NCI-H526 treated with DMSO at 0.1 percent for 48 hours (cell line): ENCODE measurements around the gene IGF2BP2.
"Not testable (repeated sequence)": the region's sequence is repeated elsewhere in the genome, so short reads cannot be mapped to it uniquely, and the experiment has no call there.

Experiments used
- DNase-seq: peaks from one replicate; lab custom pipeline; 2025; lab: John Stamatoyannopoulos, UW

Gene IGF2BP2

DNA sequence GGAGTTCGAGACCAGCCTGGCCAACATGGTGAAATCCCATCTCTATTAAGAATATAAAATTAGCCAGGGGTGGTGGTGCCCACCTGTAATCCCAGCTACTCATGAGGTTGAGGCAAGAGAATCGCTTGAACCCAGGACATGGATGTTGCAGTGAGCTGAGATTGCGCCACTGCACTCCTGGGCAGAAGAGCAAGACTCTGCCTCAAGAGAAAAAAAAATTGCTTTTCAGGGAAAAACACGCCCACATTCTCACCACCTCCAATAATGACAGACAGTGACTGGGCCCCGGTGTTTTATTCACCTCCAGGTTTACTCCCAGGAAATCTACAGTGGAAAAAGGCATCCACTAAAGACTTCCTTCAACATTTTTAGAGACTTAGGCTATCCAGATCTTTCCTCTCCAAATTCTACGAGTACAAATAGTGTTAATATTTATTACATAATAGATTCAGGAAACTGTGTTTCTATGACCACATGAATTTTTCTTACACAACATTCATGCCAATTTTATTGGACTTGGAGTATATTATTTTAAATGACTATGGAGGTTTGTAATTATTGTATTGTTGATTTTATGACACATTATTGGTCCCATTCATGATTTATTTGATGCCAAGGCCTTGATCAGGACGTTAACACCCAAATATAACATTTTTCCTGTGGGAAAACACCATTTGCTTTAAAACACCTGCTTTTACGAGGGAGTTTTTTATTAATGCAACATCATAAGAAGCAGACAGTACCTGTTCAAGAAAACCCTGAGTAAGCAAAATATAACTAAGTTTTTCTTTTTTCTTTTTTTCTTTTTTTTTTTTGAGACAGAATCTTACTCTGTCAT, 26.6 kb downstream of the IGF2BP2 start:
- no peak for DNase-seq

DNA sequence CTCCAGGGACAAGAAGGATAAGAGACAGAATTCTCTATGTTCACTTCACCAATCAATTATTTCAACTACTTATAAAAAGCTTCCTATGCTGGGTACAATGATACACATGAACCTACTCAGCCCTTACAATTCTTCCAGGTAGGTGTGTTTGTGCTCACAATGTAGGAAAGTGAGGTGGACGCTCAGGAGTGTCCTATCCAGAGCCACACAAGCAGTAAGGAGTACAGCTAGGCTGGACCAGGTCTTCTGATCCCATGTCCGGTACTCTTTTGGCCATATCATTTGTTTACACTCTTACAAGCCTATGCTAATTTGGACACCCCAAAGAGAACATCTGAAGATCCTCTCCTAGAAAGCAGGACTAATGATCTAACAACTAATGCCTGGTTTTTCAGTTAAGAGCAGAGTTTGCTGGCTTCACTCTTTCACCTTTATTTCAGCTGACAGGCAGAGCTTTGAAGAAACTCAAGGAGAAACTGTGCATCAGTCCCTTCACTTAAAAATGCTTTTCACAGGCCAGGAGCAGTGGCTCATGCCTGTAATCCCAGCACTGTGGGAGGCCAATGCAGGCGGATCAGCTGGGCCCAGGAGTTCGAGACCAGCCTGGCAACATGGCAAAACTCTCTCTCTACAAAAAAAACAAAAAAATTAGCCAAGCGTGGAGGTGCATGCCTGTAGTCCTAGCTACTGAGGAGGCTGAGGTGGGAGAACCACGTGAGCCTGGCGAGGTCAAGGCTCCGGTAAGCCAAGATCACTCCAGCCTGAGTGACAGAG, 27.5 kb downstream of the IGF2BP2 start:
- DNase-seq = no peak

DNA sequence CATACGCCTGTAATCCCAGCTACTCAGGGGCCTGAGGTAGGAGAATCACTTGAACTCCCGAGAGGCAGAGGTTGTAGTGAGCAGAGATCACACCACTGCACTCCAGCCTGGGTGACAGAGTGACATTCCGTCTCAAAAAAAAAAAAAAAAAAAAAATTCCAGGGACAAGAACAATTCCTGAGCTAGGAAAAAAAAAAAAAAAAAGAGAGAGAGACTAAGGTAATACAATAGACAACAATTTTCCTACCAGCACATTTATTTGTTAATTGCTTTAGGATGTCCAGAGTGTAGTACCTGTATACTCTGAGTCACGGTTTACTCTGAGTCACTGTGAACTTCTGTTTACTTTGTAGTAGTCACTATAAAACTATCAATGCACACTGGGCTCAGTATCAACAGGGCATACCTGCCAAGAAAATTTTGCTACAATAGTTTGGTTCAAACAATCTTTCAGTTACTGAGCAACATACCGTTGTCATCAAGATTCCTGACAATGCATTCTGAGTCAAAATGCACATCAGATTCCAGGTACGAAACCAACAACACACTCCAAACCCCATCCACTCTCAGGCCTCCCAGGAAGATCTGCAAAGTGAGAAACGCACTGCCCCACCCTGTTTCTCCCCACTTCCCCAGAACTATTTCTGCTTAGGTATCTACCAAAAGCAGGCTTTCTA, 28.3 kb downstream of the IGF2BP2 start:
- no peak for DNase-seq

DNA sequence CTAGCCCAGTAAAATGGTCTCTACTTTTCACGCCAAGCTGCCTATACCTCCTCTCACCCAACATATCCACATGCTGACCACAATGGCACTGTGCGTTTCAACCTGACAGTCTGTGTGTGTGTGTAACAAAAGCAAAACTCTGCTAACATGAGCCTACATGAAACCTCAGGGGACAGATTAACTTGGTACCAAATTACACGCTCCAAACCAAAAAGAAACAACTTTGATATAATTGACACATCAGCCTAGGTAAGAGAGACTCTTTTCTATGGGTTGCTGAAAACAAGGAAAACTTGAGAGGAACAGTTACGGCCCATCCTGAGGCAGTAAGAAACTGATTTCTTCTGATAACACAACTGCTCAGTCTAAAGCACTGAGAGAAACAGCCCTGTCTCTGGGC, 31.5 kb downstream of the IGF2BP2 start:
- DNase-seq = no peak

DNA sequence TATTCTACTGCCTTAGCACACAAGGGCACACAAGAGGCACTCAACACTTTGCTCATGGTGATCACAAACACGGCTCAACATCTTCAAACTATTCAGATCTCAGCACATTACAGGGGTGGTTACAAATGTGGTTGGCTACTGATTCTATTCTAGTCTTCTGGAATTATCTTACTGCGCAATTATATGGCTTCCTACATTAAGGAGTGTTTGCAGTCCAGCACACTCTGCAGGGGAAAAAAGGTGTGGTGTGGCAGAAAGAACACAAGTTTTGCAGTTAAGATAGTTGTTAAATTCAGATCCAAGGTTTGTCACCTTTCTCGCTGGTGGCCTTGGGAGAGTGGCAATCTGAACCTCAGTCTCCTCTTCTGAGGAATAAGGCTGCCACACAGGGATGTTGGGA, 31.9 kb downstream of the IGF2BP2 start:
- no peak for DNase-seq

DNA sequence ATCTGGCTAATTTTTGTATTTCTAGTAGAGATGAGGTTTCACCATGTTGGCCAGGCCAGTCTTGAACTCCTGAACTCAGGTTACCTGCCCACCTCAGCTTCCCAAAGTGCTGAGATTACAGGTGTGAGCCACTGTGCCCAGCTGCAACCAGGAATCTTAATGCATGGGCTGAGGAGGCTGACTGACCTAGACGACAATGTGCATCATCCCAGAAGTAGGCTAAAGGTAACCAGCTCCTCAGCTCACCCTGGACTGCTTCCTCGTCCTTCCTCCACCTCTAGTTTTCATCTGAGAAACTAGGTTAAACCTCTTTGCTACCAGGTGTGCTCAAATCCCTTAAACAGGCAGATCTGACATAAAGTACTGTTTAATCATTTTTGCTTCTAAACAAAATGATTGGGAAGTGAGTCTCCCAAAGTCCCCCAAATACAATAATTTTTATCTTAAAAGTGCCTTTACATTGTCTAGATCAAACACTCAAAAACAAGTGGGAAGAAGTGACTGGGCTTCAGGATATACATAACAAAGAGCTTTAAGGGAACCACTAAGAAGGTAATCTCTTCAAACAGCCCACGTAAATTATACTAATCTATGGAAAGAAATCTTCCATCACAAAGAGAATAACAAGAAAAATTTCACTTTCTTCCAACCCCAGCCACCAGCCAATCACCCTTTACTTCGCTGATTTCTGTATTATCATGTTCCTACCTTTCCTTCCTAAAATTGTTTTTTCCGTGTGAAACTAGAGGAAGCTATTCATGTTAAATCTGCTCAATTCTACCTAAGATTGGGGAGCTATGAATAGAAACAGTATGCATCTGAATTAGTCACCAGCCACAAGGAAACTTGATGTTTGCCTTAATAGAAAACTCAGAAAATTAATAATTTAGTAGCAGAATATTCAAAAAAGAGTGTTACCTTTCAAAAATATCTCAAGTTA, 34.7 kb downstream of the IGF2BP2 start:
- no peak for DNase-seq

- DNase-seq = no peak
These were observed 35.7 kb downstream of the IGF2BP2 start for GRCh38 chr3:185789134-185789533.

DNA sequence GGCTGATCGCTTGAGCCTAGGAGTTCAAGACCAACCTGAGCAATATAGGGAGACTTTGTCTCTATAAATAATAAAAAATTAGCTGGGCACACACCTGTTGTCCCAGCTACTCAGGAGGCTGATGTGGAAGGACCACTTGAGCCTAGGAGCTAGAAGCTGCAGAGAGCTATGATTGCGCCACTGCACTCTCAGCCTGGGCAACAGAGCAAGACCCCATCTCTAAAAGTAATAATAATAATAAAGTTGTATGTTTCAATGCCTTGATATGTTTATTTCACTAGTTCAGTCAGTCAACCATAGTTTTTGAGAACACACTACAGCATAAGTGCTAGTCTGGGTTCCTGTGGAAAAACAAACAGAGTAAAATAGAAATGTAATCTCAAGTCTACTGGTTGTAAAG, 36.5 kb downstream of the IGF2BP2 start:
- no peak for DNase-seq

GRCh38 chr3:185786956-185787877, 37.6 kb downstream of the IGF2BP2 start:
- no peak for DNase-seq

DNA sequence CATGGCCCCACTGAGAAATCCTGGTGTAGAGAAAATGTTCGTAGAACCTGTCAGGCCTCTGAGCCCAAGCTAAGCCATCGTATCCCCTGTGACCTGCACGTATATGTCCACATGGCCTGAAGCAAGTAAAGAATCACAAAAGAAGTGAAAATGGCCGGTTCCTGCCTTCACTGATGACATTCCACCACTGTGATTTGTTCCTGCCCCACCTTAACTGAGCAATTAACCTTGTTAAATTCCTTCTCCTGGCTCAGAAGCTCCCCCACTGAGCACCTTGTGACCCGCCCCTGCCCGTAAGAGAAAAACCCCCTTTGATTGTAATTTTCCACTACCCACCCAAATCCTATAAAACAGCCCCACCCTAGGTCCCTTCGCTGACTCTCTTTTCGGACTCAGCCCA, 38.6 kb downstream of the IGF2BP2 start:
- not testable (repeated sequence) for DNase-seq

GRCh38 chr3:185784317-185784716, 40.5 kb downstream of the IGF2BP2 start:
- no peak for DNase-seq

- DNase-seq = no peak
These were observed 43.1 kb downstream of the IGF2BP2 start for GRCh38 chr3:185781759-185782158.

DNA sequence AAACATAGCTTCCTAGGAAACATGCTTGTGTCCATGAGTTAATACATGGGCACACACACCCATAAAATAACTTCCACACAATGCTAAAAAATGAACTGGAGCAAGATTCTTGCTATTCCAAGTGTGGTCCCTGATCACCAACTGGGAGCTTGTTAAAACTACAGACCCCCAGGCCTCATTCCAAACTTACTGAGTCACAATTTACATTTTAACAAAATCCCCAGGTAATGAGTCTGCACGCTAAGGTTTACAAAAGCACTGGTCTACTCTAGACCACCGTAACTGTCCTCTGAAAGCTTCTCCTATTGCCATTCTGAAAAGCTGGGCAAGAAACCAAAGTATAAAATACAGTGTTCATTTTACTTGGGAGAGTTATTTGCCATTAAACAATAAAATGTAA, 45.4 kb downstream of the IGF2BP2 start:
- no peak for DNase-seq

- DNase-seq = no peak
These were observed 46.0 kb downstream of the IGF2BP2 start for GRCh38 chr3:185778821-185779220.

DNA sequence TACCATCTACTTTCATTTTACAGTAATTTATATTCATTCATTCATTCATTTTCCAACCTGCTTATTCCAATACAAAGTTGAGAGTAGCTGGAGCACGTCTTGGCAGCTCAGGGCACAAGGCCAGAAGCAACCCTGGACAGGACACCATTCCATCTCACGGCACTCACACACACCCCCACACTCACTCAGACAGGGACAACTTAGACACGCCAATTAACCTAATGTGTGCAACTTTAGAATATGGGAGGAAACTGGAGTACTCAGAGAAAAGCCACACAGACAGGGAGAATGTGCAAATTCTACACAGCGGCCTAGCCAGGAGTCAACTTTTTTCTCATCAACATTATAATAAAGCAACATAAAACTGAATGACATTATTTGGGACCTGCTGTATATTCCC, 46.7 kb downstream of the IGF2BP2 start:
- no peak for DNase-seq

DNA sequence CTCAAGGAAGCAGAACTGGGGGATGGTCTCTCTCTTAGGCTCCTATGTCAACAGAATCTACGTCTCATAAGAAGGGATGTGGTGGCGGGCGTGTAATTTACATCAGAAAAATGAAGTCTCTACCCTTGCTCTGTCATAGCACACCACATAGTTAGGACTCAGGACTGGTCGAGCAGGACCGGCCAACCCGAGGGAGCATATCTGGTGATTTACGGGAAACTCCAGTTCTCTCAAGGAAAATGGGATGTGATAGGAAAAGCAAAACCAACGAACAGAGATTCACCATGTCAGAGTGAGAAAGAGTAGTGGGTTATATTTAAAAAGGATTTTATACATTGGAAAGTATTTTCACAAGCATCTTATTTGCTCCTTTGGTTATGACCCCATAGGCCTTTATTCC, 54.7 kb downstream of the IGF2BP2 start:
- no peak for DNase-seq

DNA sequence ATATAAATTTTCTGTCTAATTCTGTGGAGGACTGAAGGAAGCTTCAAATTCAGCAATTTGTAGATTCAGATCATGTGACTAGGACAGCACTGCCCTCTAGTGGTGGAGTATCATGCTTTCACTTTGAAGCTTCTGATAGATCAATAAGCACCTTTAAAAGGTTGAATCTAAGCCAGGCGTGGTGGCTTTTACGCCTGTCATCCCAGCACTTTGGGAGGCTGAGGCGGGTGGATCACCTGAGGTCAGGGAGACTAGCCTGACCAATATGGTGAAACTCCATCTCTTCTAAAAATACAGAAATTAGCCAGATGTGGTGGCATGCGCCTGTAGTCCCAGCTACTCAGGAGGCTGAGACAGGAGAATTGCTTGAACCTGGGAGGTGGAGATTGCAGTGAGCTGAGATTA, 56.3 kb downstream of the IGF2BP2 start:
- not testable (repeated sequence) for DNase-seq

- DNase-seq = no peak
These were observed 57.7 kb downstream of the IGF2BP2 start for GRCh38 chr3:185767002-185767688.

DNA sequence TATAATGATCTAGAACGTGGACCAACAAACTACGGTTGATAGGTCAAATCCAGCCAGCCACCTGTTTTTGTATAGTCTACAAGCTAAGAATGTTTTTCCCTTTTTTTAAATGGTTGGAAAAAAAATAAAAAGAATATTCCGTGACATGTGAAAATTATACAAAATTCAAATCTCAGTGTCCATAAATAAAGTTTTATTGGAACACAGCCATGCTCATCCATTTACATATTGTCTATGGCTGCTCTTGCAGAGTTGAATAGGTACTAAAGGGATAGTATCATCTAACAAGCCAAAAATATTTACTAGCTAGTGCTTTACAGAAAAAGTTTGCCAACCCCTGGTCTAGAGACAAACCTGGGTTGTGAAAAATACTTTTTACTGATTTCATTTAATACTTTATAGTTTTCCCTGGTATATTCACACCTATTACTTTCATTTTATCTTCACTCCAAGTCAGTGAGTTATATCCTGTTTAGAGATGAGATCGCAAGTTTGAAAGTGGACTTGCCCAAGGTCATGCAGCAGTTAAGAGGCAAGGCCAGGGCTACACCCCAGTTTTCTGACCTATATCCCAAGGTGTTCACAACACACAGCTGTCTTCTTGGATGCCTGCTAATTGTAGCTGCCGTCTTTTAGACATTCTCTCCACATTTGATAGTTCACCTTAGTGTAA, 58.4 kb downstream of the IGF2BP2 start:
- no peak for DNase-seq
